Brain pericyte (primary cell): ENCODE measurements around the gene TLNRD1.

Source experiments
- DNase-seq: peaks from one replicate; pipeline ENCODE4 v3.0.0-alpha.2; 2012; ENCODE audit warnings: low read depth, low spot score

TLNRD1 gene

GRCh38 chr15:80977627-80978036 is 23.1 kb upstream of the TLNRD1 start:
- DNase-seq, result no peak

- DNase-seq, result no peak
Observed at GRCh38 chr15:80978685-80979329, 21.9 kb upstream of the TLNRD1 start.

- DNase-seq, result no peak
Observed at GRCh38 chr15:80979538-80980200, 21.1 kb upstream of the TLNRD1 start.

GRCh38 chr15:80982205-80982604 is 18.5 kb upstream of the TLNRD1 start:
- DNase-seq, result no peak

- DNase-seq, result no peak
Observed at GRCh38 chr15:80982839-80983238, 17.9 kb upstream of the TLNRD1 start.

- no peak for DNase-seq
Observed at GRCh38 chr15:80984856-80985255, 15.9 kb upstream of the TLNRD1 start.

- no peak for DNase-seq
Observed at GRCh38 chr15:80985981-80986380, 14.7 kb upstream of the TLNRD1 start.

GRCh38 chr15:80986487-80986886 is 14.2 kb upstream of the TLNRD1 start:
- no peak for DNase-seq

- DNase-seq, result no peak
Observed at GRCh38 chr15:80988148-80988796, 12.5 kb upstream of the TLNRD1 start.

GRCh38 chr15:80989081-80989517 is 11.6 kb upstream of the TLNRD1 start:
- DNase-seq, result no peak

- DNase-seq, result peak; percentile 70
Observed at GRCh38 chr15:80989518-80990478, 10.9 kb upstream of the TLNRD1 start, which contains the start of gene MESD. MESD (minus strand) TSS chr15:80989819; CDS start chr15:80989791, 28 bp downstream.

GRCh38 chr15:80990955-80991354 is 9.8 kb upstream of the TLNRD1 start:
- no peak for DNase-seq

GRCh38 chr15:80991421-80991820 is 9.3 kb upstream of the TLNRD1 start:
- no peak for DNase-seq

- DNase-seq, result no peak
Observed at GRCh38 chr15:80992006-80992405, 8.7 kb upstream of the TLNRD1 start.

- DNase-seq, result no peak
Observed at GRCh38 chr15:80992441-80992840, 8.3 kb upstream of the TLNRD1 start.

GRCh38 chr15:80996247-80996646 is 4.5 kb upstream of the TLNRD1 start:
- DNase-seq, result no peak

- DNase-seq, result no peak
Observed at GRCh38 chr15:80997692-80998091, 3.0 kb upstream of the TLNRD1 start.

- no peak for DNase-seq
Observed at GRCh38 chr15:80998251-80998650, 2.5 kb upstream of the TLNRD1 start.

GRCh38 chr15:80999623-81000036 is 1.1 kb upstream of the TLNRD1 start:
- DNase-seq, result no peak

GRCh38 chr15:81000144-81000623 is 539 bp upstream of the TLNRD1 start:
- no peak for DNase-seq
